ENCODE measurements around the gene MYOCOS.
"Not testable (repeated sequence)": the region's sequence is repeated elsewhere in the genome, so short reads cannot be mapped to it uniquely, and the experiment has no call there.

The MYOCOS gene

DNA sequence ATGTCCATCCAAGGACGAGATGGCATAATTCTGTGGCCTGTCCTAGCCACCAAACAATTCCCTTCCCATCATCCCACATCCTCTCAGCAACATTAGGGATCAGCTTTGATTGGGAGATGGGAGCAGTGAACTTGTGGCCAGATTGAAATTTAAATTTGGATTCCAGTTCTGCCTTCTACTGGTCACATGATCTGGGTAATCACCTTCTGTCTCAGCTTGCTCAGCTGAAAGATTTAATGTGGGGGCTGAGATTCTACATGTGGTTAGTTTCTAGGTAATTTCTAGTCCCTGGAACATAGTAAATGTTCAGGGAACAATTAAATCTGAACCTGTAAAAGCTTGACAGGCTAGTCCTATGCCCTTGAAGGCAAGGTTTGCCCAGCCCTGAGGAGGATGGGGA, 3.2 kb downstream of the MYOCOS start:
- DNase-seq (ENCODE audit: low read depth): no peak

DNA sequence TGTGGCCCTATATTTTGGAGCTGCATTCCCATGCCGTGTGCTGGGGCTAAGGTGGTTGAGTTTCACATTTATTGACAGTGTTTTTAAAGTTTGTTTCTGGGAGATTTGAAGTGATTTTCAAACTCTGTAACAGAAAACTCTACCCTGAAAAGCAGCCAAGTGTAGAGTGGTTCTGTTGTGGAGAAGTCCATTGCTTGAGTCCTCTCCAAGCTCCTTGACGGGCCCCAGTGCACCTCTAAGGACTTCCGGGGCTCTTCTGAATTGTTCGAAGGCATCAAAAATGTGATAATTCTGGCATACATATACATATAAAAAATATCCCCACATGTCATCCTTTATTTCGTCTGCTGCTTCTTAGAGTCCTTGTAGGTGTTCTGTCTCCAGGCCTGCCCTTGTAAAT, 5.0 kb downstream of the MYOCOS start:
- no peak for DNase-seq (ENCODE audit: low read depth)

DNA sequence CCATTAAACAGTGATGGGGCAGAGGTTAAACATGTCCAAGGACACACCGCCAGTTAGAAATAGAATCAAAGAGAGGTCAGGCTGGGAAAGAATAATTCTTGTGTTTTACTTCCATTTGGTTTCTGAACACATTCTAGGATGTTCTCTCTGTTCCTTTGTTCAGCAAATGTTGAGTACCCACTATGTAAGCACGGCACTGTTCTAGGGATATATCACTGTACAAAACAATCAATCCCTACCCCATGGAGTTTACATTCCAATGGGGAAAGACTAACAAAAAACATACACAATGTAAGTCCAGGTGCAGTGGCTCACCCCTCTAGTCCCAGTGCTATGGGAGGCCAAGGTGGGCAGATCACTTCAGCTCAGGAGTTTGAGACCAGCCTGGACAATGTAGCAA, 6.2 kb downstream of the MYOCOS start:
- no peak for DNase-seq (ENCODE audit: low read depth)

GRCh38 chr1:171635661-171636060, 13.6 kb downstream of the MYOCOS start:
- no peak for DNase-seq (ENCODE audit: low read depth)

DNA sequence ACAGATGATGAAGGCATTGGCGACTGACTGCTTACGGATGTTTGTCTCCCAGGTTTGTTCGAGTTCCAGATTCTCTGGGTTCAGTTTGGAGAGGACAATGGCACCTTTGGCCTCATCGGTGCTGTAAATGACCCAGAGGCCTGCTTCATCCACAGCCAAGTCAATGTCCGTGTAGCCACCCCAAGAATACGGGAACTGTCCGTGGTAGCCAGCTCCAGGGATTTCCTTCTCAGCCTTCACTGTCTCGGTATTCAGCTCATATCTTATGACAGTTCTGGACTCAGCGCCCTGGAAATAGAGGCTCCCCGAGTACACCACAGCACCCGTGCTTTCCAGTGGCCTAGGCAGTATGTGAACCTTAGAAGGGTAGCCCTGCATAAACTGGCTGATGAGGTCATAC, 14.1 kb downstream of the MYOCOS start:
- no peak for DNase-seq (ENCODE audit: low read depth)

GRCh38 chr1:171637928-171638576, 16.0 kb downstream of the MYOCOS start:
- DNase-seq (ENCODE audit: low read depth): no peak

DNA sequence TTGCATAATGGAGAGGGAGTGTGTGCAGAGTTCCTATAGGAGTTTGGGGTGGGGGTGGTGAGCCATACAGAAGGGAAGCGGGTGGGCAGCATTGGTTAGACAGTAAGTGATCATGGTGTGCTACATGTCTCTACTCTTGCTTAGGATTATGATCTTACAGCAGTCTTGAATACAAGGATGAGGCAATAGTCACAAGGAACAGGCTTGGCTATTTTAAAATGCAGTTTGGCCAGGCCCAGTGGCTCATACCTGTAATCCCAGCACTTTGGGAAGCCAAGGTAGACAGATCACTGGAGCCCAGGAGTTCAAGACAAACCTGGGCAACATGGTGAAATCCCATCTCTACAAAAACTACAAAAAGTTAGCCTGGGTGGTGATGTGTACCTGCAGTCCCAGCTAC, 18.2 kb downstream of the MYOCOS start:
- no peak for DNase-seq (ENCODE audit: low read depth)

- no peak for DNase-seq (ENCODE audit: low read depth)
Observed at GRCh38 chr1:171641076-171641864, 19.2 kb downstream of the MYOCOS start.

- DNase-seq (ENCODE audit: low read depth): no peak
Observed at GRCh38 chr1:171642197-171642596, 20.2 kb downstream of the MYOCOS start.

- no peak for DNase-seq (ENCODE audit: low read depth)
Observed at GRCh38 chr1:171643156-171643555, 21.1 kb downstream of the MYOCOS start.

DNA sequence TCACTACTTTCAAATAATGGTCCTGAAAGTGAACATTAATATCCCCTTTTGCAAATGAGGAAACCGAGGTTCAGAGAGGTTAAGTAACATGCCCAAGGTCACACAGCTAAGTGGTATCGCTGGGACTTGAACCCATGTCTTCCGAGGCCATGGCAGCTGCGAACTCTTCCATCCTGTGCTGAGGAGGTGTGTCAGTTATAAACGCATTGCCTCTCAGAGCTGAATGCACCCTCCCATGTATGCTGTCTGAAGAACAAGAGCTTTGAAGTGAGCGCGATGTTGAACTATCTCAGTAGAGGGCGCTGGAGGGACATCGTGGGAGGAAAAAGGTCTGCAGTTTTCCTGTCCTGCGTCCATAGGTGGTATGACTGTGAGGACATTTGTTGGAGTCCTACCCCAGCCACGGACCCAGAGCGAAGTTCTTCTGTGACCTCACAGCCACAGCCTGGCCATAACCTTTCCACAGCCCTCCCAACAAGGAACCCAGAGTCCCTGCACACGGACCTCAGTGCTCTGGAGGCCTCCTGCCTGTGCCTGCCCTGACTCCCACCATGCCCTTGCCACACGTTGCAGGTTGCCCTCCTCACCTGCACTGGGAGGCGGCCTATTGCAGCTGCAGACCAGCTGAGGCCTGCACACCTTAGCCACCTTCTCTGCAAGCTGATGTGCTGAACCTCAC, 22.9 kb downstream of the MYOCOS start:
- DNase-seq (ENCODE audit: low read depth): peak; percentile 26

DNA sequence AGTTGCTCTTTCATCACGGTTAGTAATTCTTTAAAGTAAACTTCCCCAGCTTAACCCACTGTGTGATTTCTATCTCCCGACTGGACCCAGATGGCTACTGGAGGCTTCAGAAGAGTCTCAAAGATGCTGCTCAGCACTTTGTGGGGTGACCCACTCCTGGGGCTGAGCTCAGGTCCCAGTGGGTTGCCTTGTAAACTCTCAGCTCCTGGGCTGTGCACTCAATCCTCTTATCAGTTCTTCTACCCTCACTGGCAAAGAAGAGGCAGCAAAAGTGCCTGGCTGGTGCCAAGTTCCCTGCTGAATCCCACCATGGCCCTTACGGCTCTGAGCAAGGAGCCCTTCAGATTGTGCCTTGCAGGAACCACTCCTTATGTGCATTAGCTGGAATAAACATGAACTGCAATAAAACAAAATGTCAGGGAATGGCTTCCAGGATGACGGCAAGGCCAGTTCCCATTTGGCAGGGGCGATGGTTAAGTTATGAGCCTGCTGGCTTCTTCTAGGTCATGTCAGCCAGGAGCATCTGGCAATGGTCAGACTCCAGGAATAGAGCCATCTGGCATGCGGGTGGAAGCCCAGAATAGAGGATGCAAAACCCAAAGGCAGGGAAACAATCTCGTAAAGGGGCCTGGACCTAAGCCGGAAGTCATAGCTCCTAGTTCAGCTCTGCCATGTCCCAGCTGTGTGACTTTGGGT, 23.7 kb downstream of the MYOCOS start:
- DNase-seq (ENCODE audit: low read depth): no peak

DNA sequence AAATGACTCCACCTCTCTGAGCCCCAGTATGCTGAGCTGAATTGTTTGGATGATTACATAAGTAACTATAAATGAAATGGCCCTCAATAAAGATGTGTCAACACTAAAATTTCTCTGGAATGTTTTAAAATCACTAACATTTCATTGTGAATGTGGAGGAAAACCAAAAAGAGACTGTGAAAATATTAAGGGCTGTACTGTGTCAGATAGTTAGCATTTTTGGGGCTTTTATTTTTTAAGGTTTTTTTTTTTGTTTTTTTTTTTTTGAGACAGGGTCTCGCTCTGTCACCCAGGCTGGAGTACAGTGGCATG, 24.2 kb downstream of the MYOCOS start:
- no peak for DNase-seq (ENCODE audit: low read depth)

GRCh38 chr1:171652234-171652822, 30.3 kb downstream of the MYOCOS start, which contains the start of gene MYOC:
Gene MYOC (minus strand): TSS chr1:171652688. CDS start chr1:171652611, 77 bp downstream.
- DNase-seq (ENCODE audit: low read depth): no peak

- no peak for DNase-seq (ENCODE audit: low read depth)
Observed at GRCh38 chr1:171653796-171654195, 31.8 kb downstream of the MYOCOS start.

GRCh38 chr1:171654201-171654941, 32.3 kb downstream of the MYOCOS start:
- DNase-seq (ENCODE audit: low read depth): no peak

GRCh38 chr1:171654942-171655745, 33.1 kb downstream of the MYOCOS start:
- DNase-seq (ENCODE audit: low read depth): peak; percentile 29

DNA sequence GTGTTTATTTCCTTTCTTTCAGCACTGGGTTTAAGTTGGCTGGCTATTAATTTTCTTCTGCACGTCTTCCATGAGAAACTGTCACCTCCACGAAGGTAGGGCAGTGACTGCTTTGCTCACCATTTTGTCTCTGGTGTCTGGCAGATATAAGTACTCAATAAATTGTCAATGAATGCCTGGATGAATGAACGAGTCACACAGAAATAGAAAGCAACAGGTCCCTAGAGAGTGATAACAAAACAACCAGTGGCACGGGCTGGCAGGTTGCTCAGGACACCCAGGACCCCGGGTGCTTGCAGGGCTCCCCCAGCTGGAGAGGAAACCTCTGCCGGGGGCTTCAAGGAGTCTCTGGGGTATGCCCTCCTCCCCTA, 33.7 kb downstream of the MYOCOS start:
- no peak for DNase-seq (ENCODE audit: low read depth)

GRCh38 chr1:171656206-171656605, 34.2 kb downstream of the MYOCOS start:
- DNase-seq (ENCODE audit: low read depth): not testable (repeated sequence)

- no peak for DNase-seq (ENCODE audit: low read depth)
Observed at GRCh38 chr1:171661076-171661650, 39.1 kb downstream of the MYOCOS start.
